Coronary artery (tissue), 2 donors: ENCODE measurements around the gene SINHCAF.

ENCODE experiments used
- DNase-seq: peaks from one replicate; pipeline ENCODE4 v3.0.0-alpha.2; 2017; ENCODE audit warnings: low spot score
- H3K27ac ChIP-seq, 2 donors: fragments of 200-600 bp; sonication (generic); one replicate each; pipeline ENCODE4 v1.5.1; 2016 to 2019
- H3K4me3 ChIP-seq: fragments of 200-600 bp; sonication (generic); 2 replicates; pipeline ENCODE4 v1.5.1; 2016; ENCODE audit warnings: mild to moderate bottlenecking, moderate library complexity
- TF ChIP-seq, protein P1 (sequence below): fragments of 200-600 bp; sonication (generic); IDR thresholded peaks from one replicate; pipeline ENCODE4 v1.5.1; 2019; ENCODE audit warnings: antibody characterized with exemption

Gene SINHCAF

DNA sequence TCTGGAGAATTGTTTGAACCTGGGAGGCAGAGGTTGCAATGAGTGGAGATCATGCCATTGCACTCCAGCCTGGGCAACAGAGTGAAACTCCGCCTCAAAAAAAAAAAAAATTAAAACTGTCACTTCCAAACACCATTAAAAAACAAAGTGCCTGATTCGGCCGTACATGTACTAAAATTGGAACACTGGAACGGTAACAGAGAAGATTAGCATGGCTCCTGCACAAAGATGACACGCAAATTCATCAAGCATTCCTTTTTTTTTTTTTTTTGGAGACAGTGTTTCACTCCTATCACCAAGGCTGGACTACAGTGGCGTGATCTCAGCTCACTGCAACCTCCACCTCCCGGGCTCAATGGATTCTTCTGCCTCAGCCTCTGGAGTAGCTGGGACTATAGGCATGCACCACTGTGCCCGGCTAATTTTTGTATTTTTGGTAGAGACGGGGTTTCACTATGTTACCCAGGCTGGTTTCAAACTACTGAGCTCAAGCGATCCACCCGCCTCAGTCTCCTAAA lies 40.2 kb upstream of the SINHCAF start:
- TF ChIP-seq, protein P1, sequence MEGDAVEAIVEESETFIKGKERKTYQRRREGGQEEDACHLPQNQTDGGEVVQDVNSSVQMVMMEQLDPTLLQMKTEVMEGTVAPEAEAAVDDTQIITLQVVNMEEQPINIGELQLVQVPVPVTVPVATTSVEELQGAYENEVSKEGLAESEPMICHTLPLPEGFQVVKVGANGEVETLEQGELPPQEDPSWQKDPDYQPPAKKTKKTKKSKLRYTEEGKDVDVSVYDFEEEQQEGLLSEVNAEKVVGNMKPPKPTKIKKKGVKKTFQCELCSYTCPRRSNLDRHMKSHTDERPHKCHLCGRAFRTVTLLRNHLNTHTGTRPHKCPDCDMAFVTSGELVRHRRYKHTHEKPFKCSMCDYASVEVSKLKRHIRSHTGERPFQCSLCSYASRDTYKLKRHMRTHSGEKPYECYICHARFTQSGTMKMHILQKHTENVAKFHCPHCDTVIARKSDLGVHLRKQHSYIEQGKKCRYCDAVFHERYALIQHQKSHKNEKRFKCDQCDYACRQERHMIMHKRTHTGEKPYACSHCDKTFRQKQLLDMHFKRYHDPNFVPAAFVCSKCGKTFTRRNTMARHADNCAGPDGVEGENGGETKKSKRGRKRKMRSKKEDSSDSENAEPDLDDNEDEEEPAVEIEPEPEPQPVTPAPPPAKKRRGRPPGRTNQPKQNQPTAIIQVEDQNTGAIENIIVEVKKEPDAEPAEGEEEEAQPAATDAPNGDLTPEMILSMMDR, result no peak
- no peak overlapping the region for H3K4me3 ChIP-seq
- no peak overlapping the region for H3K27ac ChIP-seq
- DNase-seq, result no peak

DNA sequence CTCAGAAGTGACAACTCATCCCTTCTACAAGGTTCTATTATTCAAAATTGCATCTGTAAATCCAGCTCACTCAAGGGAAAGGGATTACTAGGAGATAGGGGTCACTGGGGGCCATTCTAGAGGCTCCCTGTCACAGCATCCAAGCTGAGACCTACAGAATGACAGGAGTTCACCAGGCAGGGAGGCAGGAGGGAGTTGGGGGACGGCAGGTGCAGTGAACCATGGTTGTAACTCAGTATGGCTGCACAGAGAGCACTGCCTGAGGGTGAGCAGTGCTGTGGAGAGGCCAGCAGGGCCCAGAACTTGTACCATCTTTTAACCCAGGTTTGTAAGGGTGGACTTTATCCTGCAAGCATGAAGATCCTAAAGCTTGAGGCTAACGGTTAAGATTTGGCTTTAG lies 37.9 kb upstream of the SINHCAF start:
- no peak for DNase-seq
- H3K4me3 ChIP-seq, result no peak overlapping the region
- TF ChIP-seq, protein P1, result no peak
- no peak overlapping the region for H3K27ac ChIP-seq

DNA sequence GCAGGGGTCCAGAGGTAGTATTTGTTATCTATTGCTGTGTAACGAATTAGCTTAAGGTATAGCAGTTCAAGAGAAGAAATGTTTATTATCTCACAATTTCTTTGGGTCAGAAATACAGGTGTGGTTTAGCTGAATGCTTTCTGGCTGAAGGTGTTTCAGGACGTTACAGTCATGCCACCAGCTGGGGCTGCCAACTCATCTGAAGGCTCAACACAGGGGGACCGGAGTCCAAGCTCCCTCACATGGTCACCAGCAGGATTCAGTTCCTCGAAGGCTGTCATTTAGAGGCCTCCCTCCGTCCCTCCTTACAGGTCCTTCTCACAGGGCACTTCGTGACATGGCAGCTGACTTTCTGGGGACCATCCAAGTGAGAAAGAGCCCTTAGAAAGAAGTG lies 37.5 kb upstream of the SINHCAF start:
- DNase-seq, result no peak
- TF ChIP-seq, protein P1, result no peak
- H3K27ac ChIP-seq, result no peak overlapping the region
- H3K4me3 ChIP-seq, result no peak overlapping the region

DNA sequence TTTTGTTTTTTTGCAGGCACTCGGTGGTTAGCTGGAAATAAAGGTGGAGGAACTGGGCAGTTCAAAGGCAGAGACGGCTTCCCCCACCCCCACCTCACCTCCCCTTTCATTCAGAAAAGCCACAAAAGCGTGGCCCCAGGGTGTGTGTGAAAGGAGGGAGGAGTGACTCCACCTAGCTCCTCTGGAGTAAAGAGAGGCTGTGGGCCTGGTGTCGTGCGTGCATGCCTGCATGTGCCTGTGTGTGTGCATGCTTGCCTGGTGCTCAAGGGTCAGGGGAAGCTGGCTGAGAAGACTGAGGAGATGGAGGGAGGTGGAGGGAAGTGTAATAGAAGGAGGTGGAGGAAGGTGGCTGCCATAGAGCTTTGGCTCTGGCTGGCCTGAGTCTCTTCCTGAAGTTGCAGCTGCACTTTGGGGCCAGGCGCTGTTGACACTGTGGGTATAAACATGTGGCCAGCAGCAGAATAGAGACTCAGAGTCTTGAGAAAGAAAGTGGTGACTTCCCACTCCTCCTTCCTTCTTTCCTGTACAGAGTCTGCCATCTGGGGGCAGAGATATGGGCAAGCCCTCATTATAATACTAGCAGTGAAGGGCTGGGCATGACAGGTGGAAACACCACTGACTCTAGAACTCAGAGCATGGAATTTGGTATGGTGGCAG lies 36.9 kb upstream of the SINHCAF start:
- H3K27ac ChIP-seq, result no peak overlapping the region
- no peak for DNase-seq
- H3K4me3 ChIP-seq, result no peak overlapping the region
- TF ChIP-seq, protein P1, result no peak

DNA sequence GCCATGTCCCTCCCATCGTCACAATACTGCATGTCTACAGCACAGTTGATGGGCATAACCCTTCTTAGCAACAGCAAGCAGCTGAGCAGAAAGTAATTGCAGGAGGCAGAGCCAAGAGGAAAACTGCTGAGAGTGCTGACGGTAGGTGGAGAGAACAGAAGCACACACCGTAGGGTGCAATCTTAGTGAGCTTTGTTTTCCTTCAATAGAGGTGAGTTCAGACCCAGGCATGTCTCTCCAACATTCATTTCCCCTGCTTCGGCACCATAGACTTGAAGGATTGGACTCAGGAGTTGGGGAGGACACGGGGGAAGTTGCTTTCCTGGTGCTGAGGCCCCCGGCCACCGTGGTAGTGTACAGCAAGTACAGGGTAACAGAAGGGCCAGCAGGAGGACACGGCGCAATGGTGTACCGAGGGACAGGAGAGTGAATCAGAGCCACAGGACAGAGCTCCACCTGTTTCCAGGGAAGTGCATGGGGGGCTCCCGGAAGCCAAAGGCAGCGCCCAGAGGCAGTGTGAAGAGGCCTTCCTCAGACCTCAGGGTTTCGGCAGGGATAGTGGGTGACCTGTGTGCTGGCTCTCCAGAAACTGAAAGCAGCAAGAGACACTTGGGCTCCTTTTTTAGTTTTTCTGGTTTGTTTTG lies 36.3 kb upstream of the SINHCAF start:
- TF ChIP-seq, protein P1, result no peak
- Histone ChIP-seq H3K27ac (no peak overlapping the region), H3K4me3 (no peak overlapping the region)
- no peak for DNase-seq

DNA sequence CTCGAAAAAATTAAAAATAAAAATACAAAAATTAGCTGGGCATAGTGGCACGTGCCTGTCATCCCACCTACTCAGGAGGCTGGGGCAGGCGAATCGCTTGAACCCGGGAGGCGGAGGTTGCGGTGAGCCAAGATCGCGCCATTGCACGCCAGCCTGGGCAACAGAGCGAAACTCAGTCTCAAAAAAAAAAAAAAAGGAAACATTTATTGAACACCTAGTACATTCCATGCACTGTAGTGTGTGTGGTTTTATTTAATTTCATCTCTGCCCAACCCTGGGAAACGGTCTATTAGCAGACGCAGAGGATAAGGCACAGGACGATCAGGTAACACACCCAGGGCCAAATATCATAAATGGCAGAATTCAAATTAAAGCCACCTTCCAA lies 35.8 kb upstream of the SINHCAF start:
- TF ChIP-seq, protein P1, result no peak
- no peak for DNase-seq
- Histone ChIP-seq H3K27ac (no peak overlapping the region), H3K4me3 (no peak overlapping the region)

DNA sequence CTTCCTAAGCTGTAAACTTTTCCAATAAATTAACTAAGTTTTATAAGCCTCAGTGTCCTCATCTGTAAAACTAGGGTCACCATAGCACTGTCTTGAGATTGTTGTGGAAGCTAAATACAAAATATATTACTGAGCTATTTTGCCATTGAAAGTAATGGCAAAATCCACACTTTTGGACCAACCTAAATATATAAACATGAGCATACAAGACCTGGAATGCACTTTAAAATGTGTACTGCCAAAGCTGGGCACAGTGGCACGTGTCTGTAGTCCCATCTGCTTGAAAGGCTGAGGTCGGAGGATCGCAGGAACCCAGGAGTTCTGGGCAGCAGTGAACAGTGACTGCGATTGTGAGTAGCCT lies 29.8 kb upstream of the SINHCAF start:
- TF ChIP-seq, protein P1, result no peak
- no peak overlapping the region for H3K27ac ChIP-seq

More for the DNA sequence above, 29.8 kb upstream of the SINHCAF start:
- DNase-seq, result no peak
- H3K4me3 ChIP-seq, result no peak overlapping the region
